GM23338 (cell line): ENCODE results near the gene ARHGEF25. TPM values are rescaled to one million over a fixed set of nuclear protein-coding genes. Genes with fewer than 3 reads are reported as not detected.

ENCODE experiments used
- ATAC-seq: fragments of 200-7000 bp; cut with Tn5 transposase; 3 replicates; pipeline ENCODE4 v1.9.1; 2020
- DNase-seq: peaks from one replicate; pipeline ENCODE4 v3.0.0-alpha.2; 2015; ENCODE audit warnings: low spot score
- H2AFZ ChIP-seq: fragments of 200-600 bp; sonication (generic); 2 replicates; pipeline ENCODE4 v1.8.0; 2016; ENCODE audit warnings: antibody characterized with exemption, mild to moderate bottlenecking, moderate library complexity
- H3F3A ChIP-seq: fragments of 200-600 bp; sonication (generic); replicated peaks from 2 replicates; pipeline ENCODE4 v1.8.0; 2017; ENCODE audit warnings: antibody characterized with exemption, mixed run types, low read depth
- H3K27ac ChIP-seq: fragments of 200-600 bp; sonication (generic); 2 replicates; pipeline ENCODE4 v1.6.1; 2016; ENCODE audit warnings: low read depth
- H3K27me3 ChIP-seq: fragments of 200-600 bp; sonication (generic); 2 replicates; pipeline ENCODE4 v1.8.0; 2016; ENCODE audit warnings: mild to moderate bottlenecking, mixed run types, moderate library complexity; ENCODE audit not compliant: insufficient read depth
- H3K36me3 ChIP-seq: fragments of 200-600 bp; sonication (generic); 2 replicates; pipeline ENCODE4 v1.8.0; 2016; ENCODE audit warnings: mild to moderate bottlenecking; ENCODE audit not compliant: insufficient read depth
- H3K4me1 ChIP-seq: fragments of 200-600 bp; sonication (generic); 2 replicates; pipeline ENCODE4 v1.8.0; 2016; ENCODE audit warnings: mild to moderate bottlenecking, moderate library complexity; ENCODE audit not compliant: insufficient read depth
- H3K4me2 ChIP-seq: fragments of 200-600 bp; sonication (generic); 2 replicates; pipeline ENCODE4 v1.7.1; 2017; ENCODE audit warnings: mixed run types
- H3K4me3 ChIP-seq: fragments of 200-600 bp; sonication (generic); 2 replicates; pipeline ENCODE4 v1.6.1; 2016; ENCODE audit warnings: mixed run types
- H3K79me2 ChIP-seq: fragments of 200-600 bp; sonication (generic); replicated peaks from 2 replicates; pipeline ENCODE4 v1.8.0; 2017; ENCODE audit warnings: mild to moderate bottlenecking; ENCODE audit not compliant: insufficient read depth
- H3K9me2 ChIP-seq: fragments of 200-600 bp; sonication (generic); 2 replicates; pipeline ENCODE4 v1.8.0; 2017; ENCODE audit not compliant: insufficient read depth
- H4K20me1 ChIP-seq: fragments of 200-600 bp; sonication (generic); replicated peaks from 2 replicates; pipeline ENCODE4 v1.8.0; 2017; ENCODE audit warnings: mild to moderate bottlenecking; ENCODE audit not compliant: insufficient read depth
- H3K27ac Mint-ChIP-seq: 2 replicates; pipeline ENCODE4 v1.8.0; 2020; ENCODE audit warnings: inconsistent platforms, mild to moderate bottlenecking, moderate library complexity, mixed read lengths
- H3K27me3 Mint-ChIP-seq: 3 replicates; pipeline ENCODE4 v1.8.0; 2022; ENCODE audit warnings: low read depth, mild to moderate bottlenecking, moderate library complexity, mixed read lengths, inconsistent platforms; ENCODE audit not compliant: insufficient read depth, poor library complexity
- H3K36me3 Mint-ChIP-seq: 3 replicates; pipeline ENCODE4 v1.8.0; 2021; ENCODE audit warnings: low read depth, mild to moderate bottlenecking, inconsistent platforms, moderate library complexity, mixed read lengths
- H3K4me1 Mint-ChIP-seq: 3 replicates; pipeline ENCODE4 v1.8.0; 2020; ENCODE audit warnings: mild to moderate bottlenecking, inconsistent platforms, mixed read lengths
- H3K4me3 Mint-ChIP-seq: 3 replicates; pipeline ENCODE4 v1.8.0; 2021; ENCODE audit warnings: moderate library complexity, mild to moderate bottlenecking, inconsistent platforms, mixed read lengths
- H3K9me3 Mint-ChIP-seq: 3 replicates; pipeline ENCODE4 v1.8.0; 2020; ENCODE audit warnings: moderate library complexity, mild to moderate bottlenecking, inconsistent platforms, mixed read lengths
- CREB1 ChIP-seq: fragments of 250-450 bp; sonication (Bioruptor Pico); IDR thresholded peaks from 2 replicates; pipeline ENCODE4 v1.5.0; 2020; ENCODE audit warnings: low read depth, mild to moderate bottlenecking, moderate library complexity
- EZH2 ChIP-seq: fragments of 200-600 bp; sonication (generic); IDR thresholded peaks from one replicate; pipeline ENCODE4 v1.8.0; 2017; ENCODE audit warnings: antibody characterized with exemption, mild to moderate bottlenecking, low read depth; ENCODE audit not compliant: unreplicated experiment
- EZH2phosphoT487 ChIP-seq: fragments of 200-600 bp; sonication (generic); IDR thresholded peaks from one replicate; pipeline ENCODE4 v1.8.1; 2018; ENCODE audit warnings: antibody characterized with exemption; ENCODE audit not compliant: unreplicated experiment
- JUNB ChIP-seq: IDR thresholded peaks from one replicate; pipeline ENCODE4 v1.6.1; 2016; ENCODE audit warnings: antibody characterized with exemption; ENCODE audit not compliant: unreplicated experiment
- NANOG ChIP-seq: IDR thresholded peaks from 2 replicates; pipeline ENCODE4 v1.6.1; 2016; ENCODE audit warnings: antibody characterized with exemption, borderline replicate concordance
- POLR2AphosphoS5 ChIP-seq: IDR thresholded peaks from 2 replicates; pipeline ENCODE4 v1.6.1; 2016; ENCODE audit warnings: antibody characterized with exemption, low read depth
- STAT1 ChIP-seq: IDR thresholded peaks from one replicate; pipeline ENCODE4 v1.6.1; 2016; ENCODE audit warnings: antibody characterized with exemption; ENCODE audit not compliant: unreplicated experiment
- ZNF331 ChIP-seq: fragments of 250-450 bp; sonication (Bioruptor Pico); IDR thresholded peaks from 2 replicates; pipeline ENCODE4 v1.5.0; 2020; ENCODE audit warnings: low read depth, mild to moderate bottlenecking, moderate library complexity
- polyA plus RNA-seq: library from polyadenylated mRNA; unstranded; fragments of >200 nt; fragmentation: Nextera tagmentation; extraction: Ambion mirVana; gene quantifications from 2 replicates; pipeline ENCODE4 v1.2.1, GENCODE V29; 2016
- total RNA-seq: library from RNA; depleted of rRNA; stranded (reverse); fragments of >200 nt; shearing (Covaris generic); gene quantifications from 2 replicates; pipeline ENCODE4 v1.2.3, GENCODE V29; 2014
- TF ChIP-seq, protein P1 (sequence below), 2 experiments: fragments of 200-600 bp in 1 of 2; sonication (generic) in 1 of 2; conservative IDR thresholded peaks; 2 replicates each; pipeline versions ENCODE4 v1.5.1 to v1.6.1; 2016 to 2017; ENCODE audit warnings: antibody characterized with exemption in 2 of 2, low read depth in 2 of 2, mild to moderate bottlenecking in 2 of 2, moderate library complexity in 1 of 2
- TF ChIP-seq, protein P2 (sequence below): IDR thresholded peaks from 2 replicates; pipeline ENCODE4 v1.6.1; 2016; ENCODE audit warnings: antibody characterized with exemption
- TF ChIP-seq, protein P3 (sequence below): IDR thresholded peaks from one replicate; pipeline ENCODE4 v1.6.1; 2018; ENCODE audit warnings: antibody characterized with exemption; ENCODE audit not compliant: unreplicated experiment

The ARHGEF25 gene
- total and polyA plus RNA-seq, 2 experiments from 2014 or later, result 0.53 to 10.2 TPM

DNA sequence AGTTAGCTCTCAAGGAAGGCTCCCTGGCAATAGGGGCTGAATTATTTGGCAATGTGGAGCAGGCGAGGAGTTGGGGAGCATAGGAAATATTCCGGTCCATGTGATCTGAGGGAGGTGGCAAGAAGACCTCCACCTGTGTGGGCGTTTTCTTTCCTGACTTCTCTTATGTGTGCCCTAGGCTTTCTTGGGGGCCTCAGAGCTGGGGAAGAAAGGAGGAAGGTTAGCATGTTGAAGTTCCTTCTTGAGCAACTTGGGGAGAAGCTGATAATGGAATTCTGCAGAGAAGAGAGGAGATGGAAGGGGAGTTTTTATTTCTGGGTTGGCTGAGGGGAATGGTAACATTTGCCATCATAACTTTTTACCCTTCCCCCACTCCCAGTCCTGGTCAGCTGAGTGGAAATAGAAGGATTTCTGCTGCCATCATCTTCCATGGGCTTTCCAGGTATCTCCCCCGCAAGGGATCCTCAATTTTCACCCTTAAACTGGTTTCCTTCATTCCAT lies 5.4 kb upstream of the ARHGEF25 start:
- no peak for DNase-seq
- peaks cover 33% of the 10 kb centered on the region for H3K36me3 Mint-ChIP-seq
- peaks cover 23% of the 10 kb centered on the region for H3K27me3 ChIP-seq
- no peak overlapping the region for H3K27ac ChIP-seq
- TF ChIP-seq NANOG, result no peak
- TF ChIP-seq ZNF331 (CRISPR knock-in tag), result no peak
- TF ChIP-seq, protein P1, sequence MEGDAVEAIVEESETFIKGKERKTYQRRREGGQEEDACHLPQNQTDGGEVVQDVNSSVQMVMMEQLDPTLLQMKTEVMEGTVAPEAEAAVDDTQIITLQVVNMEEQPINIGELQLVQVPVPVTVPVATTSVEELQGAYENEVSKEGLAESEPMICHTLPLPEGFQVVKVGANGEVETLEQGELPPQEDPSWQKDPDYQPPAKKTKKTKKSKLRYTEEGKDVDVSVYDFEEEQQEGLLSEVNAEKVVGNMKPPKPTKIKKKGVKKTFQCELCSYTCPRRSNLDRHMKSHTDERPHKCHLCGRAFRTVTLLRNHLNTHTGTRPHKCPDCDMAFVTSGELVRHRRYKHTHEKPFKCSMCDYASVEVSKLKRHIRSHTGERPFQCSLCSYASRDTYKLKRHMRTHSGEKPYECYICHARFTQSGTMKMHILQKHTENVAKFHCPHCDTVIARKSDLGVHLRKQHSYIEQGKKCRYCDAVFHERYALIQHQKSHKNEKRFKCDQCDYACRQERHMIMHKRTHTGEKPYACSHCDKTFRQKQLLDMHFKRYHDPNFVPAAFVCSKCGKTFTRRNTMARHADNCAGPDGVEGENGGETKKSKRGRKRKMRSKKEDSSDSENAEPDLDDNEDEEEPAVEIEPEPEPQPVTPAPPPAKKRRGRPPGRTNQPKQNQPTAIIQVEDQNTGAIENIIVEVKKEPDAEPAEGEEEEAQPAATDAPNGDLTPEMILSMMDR (conservative IDR thresholded peaks at IDR 0.05; ENCODE audit: low read depth in 2 of 2), result no peak
- TF ChIP-seq, protein P2, sequence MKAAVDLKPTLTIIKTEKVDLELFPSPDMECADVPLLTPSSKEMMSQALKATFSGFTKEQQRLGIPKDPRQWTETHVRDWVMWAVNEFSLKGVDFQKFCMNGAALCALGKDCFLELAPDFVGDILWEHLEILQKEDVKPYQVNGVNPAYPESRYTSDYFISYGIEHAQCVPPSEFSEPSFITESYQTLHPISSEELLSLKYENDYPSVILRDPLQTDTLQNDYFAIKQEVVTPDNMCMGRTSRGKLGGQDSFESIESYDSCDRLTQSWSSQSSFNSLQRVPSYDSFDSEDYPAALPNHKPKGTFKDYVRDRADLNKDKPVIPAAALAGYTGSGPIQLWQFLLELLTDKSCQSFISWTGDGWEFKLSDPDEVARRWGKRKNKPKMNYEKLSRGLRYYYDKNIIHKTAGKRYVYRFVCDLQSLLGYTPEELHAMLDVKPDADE, result no peak
- TF ChIP-seq CREB1, result no peak
- TF ChIP-seq STAT1, result no peak
- TF ChIP-seq, protein P3, sequence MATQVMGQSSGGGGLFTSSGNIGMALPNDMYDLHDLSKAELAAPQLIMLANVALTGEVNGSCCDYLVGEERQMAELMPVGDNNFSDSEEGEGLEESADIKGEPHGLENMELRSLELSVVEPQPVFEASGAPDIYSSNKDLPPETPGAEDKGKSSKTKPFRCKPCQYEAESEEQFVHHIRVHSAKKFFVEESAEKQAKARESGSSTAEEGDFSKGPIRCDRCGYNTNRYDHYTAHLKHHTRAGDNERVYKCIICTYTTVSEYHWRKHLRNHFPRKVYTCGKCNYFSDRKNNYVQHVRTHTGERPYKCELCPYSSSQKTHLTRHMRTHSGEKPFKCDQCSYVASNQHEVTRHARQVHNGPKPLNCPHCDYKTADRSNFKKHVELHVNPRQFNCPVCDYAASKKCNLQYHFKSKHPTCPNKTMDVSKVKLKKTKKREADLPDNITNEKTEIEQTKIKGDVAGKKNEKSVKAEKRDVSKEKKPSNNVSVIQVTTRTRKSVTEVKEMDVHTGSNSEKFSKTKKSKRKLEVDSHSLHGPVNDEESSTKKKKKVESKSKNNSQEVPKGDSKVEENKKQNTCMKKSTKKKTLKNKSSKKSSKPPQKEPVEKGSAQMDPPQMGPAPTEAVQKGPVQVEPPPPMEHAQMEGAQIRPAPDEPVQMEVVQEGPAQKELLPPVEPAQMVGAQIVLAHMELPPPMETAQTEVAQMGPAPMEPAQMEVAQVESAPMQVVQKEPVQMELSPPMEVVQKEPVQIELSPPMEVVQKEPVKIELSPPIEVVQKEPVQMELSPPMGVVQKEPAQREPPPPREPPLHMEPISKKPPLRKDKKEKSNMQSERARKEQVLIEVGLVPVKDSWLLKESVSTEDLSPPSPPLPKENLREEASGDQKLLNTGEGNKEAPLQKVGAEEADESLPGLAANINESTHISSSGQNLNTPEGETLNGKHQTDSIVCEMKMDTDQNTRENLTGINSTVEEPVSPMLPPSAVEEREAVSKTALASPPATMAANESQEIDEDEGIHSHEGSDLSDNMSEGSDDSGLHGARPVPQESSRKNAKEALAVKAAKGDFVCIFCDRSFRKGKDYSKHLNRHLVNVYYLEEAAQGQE, result no peak
- TF ChIP-seq EZH2phosphoT487, result no peak
- no peak for TF ChIP-seq EZH2
- TF ChIP-seq JUNB, result no peak
- no peak for TF ChIP-seq POLR2AphosphoS5
- no peaks in the 10 kb centered on the region; the same call in 1 of the 2 replicates for H4K20me1 ChIP-seq
- H3K79me2 ChIP-seq, result peaks cover 12% of the 10 kb centered on the region
- H3K27ac Mint-ChIP-seq, result no peak overlapping the region
- H3K4me1 ChIP-seq, result peaks cover 36% of the 10 kb centered on the region
- H3K9me2 ChIP-seq, result no peaks in the 10 kb centered on the region
- peak overlapping the region; percentile 87 for H3K4me3 Mint-ChIP-seq
- peaks cover 11% of the 10 kb centered on the region for H3K36me3 ChIP-seq
- peaks cover 50% of the 10 kb centered on the region for H3K4me1 Mint-ChIP-seq
- H3K9me3 Mint-ChIP-seq, result no peaks in the 10 kb centered on the region
- H3F3A ChIP-seq, result peaks cover 9% of the 10 kb centered on the region; the same call in 1 of the 2 replicates
- H3K4me2 ChIP-seq, result peak overlapping the region; percentile 96
- peaks cover 34% of the 10 kb centered on the region for H3K27me3 Mint-ChIP-seq
- H2AFZ ChIP-seq, result no peak overlapping the region
- no peak for ATAC-seq
- H3K4me3 ChIP-seq, result peak overlapping the region; percentile 93
